Gastroesophageal sphincter (tissue), 3 donors: ENCODE data around the gene AKAP6.

ENCODE experiments used
- CTCF ChIP-seq, 4 experiments: fragments of 200-600 bp in 2 of 4; fragments of 450-650 bp in 2 of 4; sonication (generic) in 1 of 4; IDR thresholded peaks; one replicate each; pipeline ENCODE4 v1.5.1; 2017 to 2019; ENCODE audit warnings: antibody characterized with exemption in 4 of 4, mild to moderate bottlenecking in 2 of 4, moderate library complexity in 2 of 4
- POLR2A ChIP-seq, 2 donors: fragments of 450-650 bp; IDR thresholded peaks; one replicate each; pipeline ENCODE4 v1.6.1; 2017; ENCODE audit warnings: antibody characterized with exemption in 2 of 2, mild to moderate bottlenecking in 2 of 2, moderate library complexity in 1 of 2
- POLR2AphosphoS5 ChIP-seq: sonication (generic); formaldehyde crosslinking; IDR thresholded peaks from one replicate; pipeline ENCODE4 v1.6.1; 2017; ENCODE audit warnings: antibody characterized with exemption

GRCh38 chr14:32820181-32820580 lies 491.1 kb downstream of the AKAP6 start:
- TF ChIP-seq CTCF (IDR thresholded peaks at IDR 0.05) (no peak), POLR2A (IDR thresholded peaks at IDR 0.05) (no peak), POLR2AphosphoS5 (no peak)
